Measurements from ENCODE around the gene ROPN1B.

- TF ChIP-seq POLR2AphosphoS5 (IDR thresholded peaks at IDR 0.05) (no peak), CTCF (IDR thresholded peaks at IDR 0.05 in 8 of 11, conservative IDR thresholded peaks at IDR 0.05 in 3 of 11) (no peak)
Measured at GRCh38 chr3:126024049-126024854, 55.3 kb downstream of the ROPN1B start.
